RWPE2 (cell line): ENCODE results near the gene MTHFS.
"Not testable (repeated sequence)": the region's sequence is repeated elsewhere in the genome, so short reads cannot be mapped to it uniquely, and the experiment has no call there.

Experiments used
- ATAC-seq: fragments of 200-7000 bp; cut with Tn5 transposase; 3 replicates; pipeline ENCODE4 v1.9.1; 2021; ENCODE audit warnings: low read depth
- DNase-seq: peaks from one replicate; pipeline ENCODE4 v3.0.0-alpha.2; 2020; ENCODE audit warnings: low spot score
- H3K27ac ChIP-seq: fragments of 450-650 bp; 2 replicates; pipeline ENCODE4 v1.5.1; 2017; ENCODE audit warnings: mild to moderate bottlenecking; ENCODE audit not compliant: poor library complexity, severe bottlenecking
- H3K27me3 ChIP-seq: fragments of 250-450 bp; sonication (Bioruptor Pico); 2 replicates; pipeline ENCODE4 v1.5.1; 2021; ENCODE audit warnings: mild to moderate bottlenecking, moderate library complexity; ENCODE audit not compliant: insufficient read depth, poor library complexity, severe bottlenecking
- H3K36me3 ChIP-seq: fragments of 250-450 bp; sonication (Bioruptor Pico); 2 replicates; pipeline ENCODE4 v1.5.1; 2020; ENCODE audit warnings: low read depth, mild to moderate bottlenecking, moderate library complexity
- H3K4me1 ChIP-seq: fragments of 250-450 bp; sonication (Bioruptor Pico); 2 replicates; pipeline ENCODE4 v1.5.1; 2021; ENCODE audit warnings: mild to moderate bottlenecking, moderate library complexity; ENCODE audit not compliant: insufficient read depth, poor library complexity, severe bottlenecking
- H3K4me3 ChIP-seq: fragments of 250-450 bp; sonication (Bioruptor Pico); 2 replicates; pipeline ENCODE4 v1.5.1; 2021; ENCODE audit warnings: mild to moderate bottlenecking, moderate library complexity; ENCODE audit not compliant: severe bottlenecking
- H3K9me3 ChIP-seq: fragments of 250-450 bp; sonication (Bioruptor Pico); 2 replicates; pipeline ENCODE4 v1.5.1; 2021; ENCODE audit warnings: mild to moderate bottlenecking, moderate library complexity; ENCODE audit not compliant: severe bottlenecking
- TF ChIP-seq, protein P1 (sequence below): fragments of 450-650 bp; IDR thresholded peaks from one replicate; pipeline ENCODE4 v1.5.1; 2017; ENCODE audit warnings: mild to moderate bottlenecking, moderate library complexity; ENCODE audit not compliant: poor library complexity, severe bottlenecking

Gene MTHFS

DNA sequence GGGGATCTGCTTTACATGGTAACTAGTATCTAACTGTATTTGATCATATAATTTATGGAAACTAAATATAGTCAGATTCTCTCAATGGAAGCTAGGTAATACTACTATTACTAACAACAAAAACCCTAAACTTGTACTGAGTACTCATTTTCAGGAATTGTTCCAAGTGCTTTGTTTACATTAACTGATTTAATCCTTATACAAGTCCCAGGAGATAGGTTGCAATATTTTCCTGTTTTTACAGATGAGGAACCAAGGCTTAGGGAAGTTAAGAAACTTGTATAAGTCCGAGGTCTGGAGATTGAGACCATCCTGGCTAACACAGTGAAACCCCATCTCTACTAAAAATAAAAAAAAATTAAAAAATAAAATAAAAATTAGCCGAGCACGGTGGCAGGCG is 7.5 kb upstream of the MTHFS start:
- Histone ChIP-seq H3K27me3 (no peaks in the 10 kb centered on the region), H3K27ac (no peak overlapping the region), H3K9me3 (no peaks in the 10 kb centered on the region), H3K4me3 (no peak overlapping the region), H3K4me1 (peaks cover 1% of the 10 kb centered on the region), H3K36me3 (peaks cover 8% of the 10 kb centered on the region)
- TF ChIP-seq, protein P1, sequence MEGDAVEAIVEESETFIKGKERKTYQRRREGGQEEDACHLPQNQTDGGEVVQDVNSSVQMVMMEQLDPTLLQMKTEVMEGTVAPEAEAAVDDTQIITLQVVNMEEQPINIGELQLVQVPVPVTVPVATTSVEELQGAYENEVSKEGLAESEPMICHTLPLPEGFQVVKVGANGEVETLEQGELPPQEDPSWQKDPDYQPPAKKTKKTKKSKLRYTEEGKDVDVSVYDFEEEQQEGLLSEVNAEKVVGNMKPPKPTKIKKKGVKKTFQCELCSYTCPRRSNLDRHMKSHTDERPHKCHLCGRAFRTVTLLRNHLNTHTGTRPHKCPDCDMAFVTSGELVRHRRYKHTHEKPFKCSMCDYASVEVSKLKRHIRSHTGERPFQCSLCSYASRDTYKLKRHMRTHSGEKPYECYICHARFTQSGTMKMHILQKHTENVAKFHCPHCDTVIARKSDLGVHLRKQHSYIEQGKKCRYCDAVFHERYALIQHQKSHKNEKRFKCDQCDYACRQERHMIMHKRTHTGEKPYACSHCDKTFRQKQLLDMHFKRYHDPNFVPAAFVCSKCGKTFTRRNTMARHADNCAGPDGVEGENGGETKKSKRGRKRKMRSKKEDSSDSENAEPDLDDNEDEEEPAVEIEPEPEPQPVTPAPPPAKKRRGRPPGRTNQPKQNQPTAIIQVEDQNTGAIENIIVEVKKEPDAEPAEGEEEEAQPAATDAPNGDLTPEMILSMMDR, result no peak
- DNase-seq (no peak), ATAC-seq (no peak)

DNA sequence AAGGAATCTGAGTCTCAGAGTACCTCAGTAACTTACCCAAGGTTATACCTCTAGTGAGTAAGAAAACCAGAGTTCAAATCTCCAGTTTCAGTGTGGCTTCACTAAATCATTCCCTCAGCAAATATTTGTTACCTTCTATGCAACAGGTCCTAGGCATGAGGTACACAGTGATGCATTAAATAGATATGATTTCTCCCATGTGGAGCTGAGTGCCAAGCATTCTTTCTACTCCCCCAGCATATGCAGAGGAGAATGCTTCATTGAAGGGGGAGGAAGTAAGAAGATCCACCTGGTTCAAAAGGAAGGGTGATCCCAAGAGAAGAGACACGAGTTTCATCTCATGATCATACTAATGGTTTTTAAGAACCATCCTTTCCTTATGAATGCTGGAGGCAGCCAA is 6.8 kb upstream of the MTHFS start:
- no peaks in the 10 kb centered on the region for H3K27me3 ChIP-seq
- TF ChIP-seq, protein P1, result no peak
- no peak for ATAC-seq
- H3K9me3 ChIP-seq, result no peaks in the 10 kb centered on the region
- H3K27ac ChIP-seq, result no peak overlapping the region
- no peak for DNase-seq
- no peak overlapping the region for H3K4me3 ChIP-seq
- H3K36me3 ChIP-seq, result peaks cover 8% of the 10 kb centered on the region
- peaks cover 8% of the 10 kb centered on the region for H3K4me1 ChIP-seq

- DNase-seq (no peak), ATAC-seq (no peak)
- H3K4me1 ChIP-seq, result peaks cover 10% of the 10 kb centered on the region
- TF ChIP-seq, protein P1, result no peak
- no peaks in the 10 kb centered on the region for H3K27me3 ChIP-seq
- H3K27ac ChIP-seq, result no peak overlapping the region
- peaks cover 8% of the 10 kb centered on the region for H3K36me3 ChIP-seq
- H3K4me3 ChIP-seq, result no peak overlapping the region
- H3K9me3 ChIP-seq, result no peaks in the 10 kb centered on the region
These were observed 6.3 kb upstream of the MTHFS start for GRCh38 chr15:79903144-79903543.

- H3K27me3 ChIP-seq, result no peaks in the 10 kb centered on the region
- peaks cover 3% of the 10 kb centered on the region for H3K36me3 ChIP-seq
- DNase-seq (no peak), ATAC-seq (no peak)
- H3K27ac ChIP-seq, result no peak overlapping the region
- H3K9me3 ChIP-seq, result no peaks in the 10 kb centered on the region
- TF ChIP-seq, protein P1, result no peak
- no peak overlapping the region for H3K4me3 ChIP-seq
- H3K4me1 ChIP-seq, result peaks cover 10% of the 10 kb centered on the region
These were observed 5.1 kb upstream of the MTHFS start for GRCh38 chr15:79901958-79902357.

- peaks cover 10% of the 10 kb centered on the region for H3K4me1 ChIP-seq
- not testable (repeated sequence) for H3K27me3 ChIP-seq, H3K4me3 ChIP-seq, H3K9me3 ChIP-seq, H3K36me3 ChIP-seq, ATAC-seq, H3K27ac ChIP-seq, DNase-seq
These were observed 4.1 kb upstream of the MTHFS start for GRCh38 chr15:79900818-79901378.
